Stimulated activated CD4-positive, alpha-beta T cell treated with anti-CD3 and anti-CD28 coated beads, TNF-alpha, amount 100 ng/mL, for 4 hours (primary cell): Measurements from ENCODE around the gene SEC31A.

Experiments used
- DNase-seq, 3 experiments: peaks; one replicate each; pipeline ENCODE4 v3.0.0-alpha.2; 2020; ENCODE audit warnings: low read depth in 3 of 3

SEC31A gene

GRCh38 chr4:82790060-82790660 lies 100.8 kb downstream of the SEC31A start:
- DNase-seq, result no peak

GRCh38 chr4:82789025-82789776 lies 101.8 kb downstream of the SEC31A start:
- no peak for DNase-seq

DNA sequence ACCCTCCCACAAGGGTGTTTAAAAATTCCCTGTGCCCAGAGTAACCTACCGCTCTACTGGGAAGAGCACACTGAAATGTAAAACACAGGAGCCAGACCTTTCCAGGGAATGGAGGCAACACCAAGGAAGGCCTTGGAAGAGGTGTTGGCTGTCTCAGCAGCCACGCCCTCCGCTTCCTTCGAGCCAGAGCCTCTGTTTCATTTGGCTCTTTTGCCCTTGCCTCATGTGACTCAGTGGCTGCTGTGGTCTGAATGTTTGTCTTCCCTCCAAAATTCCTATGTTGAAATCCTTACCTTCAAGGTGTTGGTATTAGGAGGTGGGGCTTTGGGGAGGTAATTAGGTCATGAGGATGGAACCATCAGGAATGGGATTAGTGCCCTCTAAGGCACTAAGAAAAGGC lies 103.6 kb downstream of the SEC31A start:
- DNase-seq, result no peak

DNA sequence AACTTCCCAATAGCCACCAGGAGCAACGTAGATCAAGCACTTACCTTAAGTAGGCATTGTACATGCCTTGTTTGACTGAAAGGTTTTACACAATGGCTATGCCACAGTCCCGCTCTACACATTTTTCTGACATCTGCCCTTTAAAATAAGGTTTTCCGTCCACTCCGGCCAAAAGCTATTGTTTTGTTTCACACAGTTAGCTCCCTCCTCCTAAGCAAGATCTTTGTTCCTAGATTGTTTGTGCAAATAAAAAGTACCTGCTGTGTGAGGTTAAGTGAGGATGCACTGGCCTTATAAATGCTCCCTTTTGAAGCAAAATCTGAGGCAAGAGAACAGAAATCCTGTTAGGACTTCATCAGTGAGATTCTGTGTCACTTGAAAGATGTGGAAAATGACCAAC lies 104.1 kb downstream of the SEC31A start:
- DNase-seq, result no peak

- no peak for DNase-seq
These were observed 105.1 kb downstream of the SEC31A start for GRCh38 chr4:82785611-82786400.

DNA sequence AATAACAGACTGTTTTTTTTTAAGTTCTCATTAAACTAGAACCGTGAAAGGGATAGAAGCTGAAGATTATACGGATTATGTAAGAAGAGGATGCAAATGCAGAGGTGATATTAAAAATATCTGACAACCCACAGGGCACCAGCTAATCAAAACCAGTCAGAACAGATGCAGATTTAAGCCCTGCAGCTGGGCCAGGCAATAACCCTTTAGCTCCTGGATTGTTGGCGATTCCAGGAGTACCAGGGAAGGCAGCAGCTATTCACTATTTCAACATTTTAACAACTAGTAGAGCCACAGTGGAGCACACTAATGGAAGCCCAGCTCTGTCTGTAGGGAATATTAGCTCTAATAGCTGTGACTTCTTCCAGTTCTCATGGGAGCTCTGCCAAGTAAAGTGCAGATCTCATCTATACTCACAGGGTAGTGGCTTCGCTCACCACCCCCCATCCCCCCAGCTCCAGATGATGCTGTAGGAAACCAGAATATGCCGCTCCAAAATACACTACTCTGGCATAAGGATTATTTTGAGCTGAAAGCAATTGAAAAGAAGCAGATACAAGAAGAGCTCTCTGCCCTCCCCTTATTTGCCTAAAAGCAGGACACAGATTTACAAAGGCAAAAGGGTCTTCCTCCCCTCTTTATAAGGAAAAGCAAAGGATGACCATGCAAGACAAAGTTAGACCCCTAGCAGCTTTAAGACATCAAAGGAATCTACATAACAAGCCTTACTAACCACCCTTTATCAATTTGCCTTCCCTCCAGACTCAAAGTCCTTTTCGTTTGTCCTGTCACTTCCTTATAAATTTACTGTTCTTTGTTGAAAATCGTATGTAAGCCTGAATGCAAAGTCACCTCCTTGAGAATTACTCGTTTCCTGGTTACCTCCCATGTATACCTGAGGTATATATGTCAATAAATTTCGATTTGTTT lies 106.0 kb downstream of the SEC31A start:
- DNase-seq, result no peak

DNA sequence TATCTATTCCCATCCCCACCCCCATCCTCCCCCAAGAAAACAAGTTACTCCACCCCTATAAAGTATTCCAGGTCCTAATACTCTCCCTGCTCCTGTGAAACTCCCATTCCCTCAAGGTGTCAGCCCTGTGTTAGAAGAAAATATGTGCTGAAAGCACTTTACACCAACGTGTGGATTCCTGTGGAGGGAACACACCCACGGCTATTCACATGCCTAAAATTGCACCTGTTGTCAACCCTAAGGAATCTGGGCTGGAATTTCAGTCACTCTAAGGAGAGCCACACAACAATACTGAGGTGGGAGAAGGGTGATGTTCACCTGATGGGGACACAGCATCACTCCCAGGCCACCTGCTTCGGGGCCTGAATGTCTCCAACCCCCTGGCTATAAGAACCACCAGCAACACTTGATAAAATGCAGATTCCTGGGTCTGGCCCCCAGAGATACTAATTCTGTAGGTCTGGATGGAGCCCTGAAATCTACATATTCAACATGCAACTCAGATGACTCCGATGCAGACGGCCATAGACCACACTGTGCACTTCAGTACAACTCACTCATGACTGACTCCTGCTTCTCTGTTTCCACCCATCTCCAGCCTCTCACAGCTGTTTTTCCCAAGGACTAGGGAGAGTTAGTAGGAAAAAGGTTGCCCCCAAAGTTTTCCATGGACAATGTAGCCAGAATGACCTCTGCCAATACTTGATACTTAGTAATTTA lies 108.2 kb downstream of the SEC31A start:
- DNase-seq, result no peak

GRCh38 chr4:82780752-82781231 lies 110.2 kb downstream of the SEC31A start:
- DNase-seq, result no peak

DNA sequence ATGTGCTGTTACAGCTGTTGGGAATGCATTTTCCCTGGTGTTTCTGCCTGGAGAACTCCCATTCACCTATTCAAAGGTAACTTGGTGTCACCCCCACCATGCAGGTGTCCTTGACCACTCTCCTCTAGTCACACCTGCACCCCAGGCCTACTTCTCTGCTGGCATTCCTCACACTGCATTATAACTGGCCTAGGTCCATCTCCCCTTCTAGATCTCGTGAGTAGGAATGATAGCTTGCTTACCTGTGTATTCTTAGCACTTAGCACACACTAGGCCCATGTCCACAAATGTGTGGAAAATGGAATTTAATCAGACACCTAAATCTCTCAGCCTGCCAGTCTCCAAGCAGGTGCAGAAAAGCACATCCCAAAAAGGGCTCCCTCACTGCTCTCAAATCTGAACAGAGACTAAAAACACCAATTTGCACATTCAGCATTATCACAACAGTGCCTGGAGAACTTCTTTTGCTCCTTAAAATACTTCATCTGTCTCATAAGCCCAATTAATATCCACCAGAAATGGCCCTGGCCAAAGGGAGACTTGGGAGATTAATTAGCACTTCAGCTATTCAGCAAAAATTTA lies 110.7 kb downstream of the SEC31A start:
- no peak for DNase-seq

- DNase-seq, result no peak
These were observed 111.9 kb downstream of the SEC31A start for GRCh38 chr4:82779032-82779431.

DNA sequence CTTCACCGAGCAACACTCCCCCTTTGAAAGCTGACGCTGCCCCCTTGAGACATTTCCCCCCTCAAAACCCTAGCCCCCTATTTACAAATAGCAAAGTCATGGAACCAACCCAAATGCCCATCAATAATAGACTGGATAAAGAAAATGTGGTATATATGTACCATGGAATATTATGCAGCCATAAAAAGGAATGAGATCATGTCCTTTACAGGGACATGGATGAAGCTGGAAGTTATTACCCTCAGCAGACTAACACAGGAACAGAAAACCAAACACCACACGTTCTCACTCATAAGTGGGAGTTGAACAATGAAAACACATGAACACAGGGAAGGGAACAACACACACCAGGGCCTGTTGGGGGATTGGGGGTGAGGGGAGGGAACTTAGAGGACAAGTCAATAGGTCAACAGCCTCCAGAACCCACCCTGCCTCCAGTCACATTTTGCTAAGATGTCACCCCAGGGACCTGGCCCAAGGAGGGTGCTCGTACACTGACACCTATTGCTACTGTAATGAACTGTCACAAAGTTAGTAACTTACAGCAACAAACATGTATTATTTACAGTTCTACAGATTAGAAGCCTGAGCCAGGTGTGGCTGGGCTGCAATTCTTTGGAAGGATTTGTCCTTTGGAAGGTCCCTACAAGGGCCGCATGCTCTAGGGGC lies 113.0 kb downstream of the SEC31A start:
- DNase-seq, result no peak

DNA sequence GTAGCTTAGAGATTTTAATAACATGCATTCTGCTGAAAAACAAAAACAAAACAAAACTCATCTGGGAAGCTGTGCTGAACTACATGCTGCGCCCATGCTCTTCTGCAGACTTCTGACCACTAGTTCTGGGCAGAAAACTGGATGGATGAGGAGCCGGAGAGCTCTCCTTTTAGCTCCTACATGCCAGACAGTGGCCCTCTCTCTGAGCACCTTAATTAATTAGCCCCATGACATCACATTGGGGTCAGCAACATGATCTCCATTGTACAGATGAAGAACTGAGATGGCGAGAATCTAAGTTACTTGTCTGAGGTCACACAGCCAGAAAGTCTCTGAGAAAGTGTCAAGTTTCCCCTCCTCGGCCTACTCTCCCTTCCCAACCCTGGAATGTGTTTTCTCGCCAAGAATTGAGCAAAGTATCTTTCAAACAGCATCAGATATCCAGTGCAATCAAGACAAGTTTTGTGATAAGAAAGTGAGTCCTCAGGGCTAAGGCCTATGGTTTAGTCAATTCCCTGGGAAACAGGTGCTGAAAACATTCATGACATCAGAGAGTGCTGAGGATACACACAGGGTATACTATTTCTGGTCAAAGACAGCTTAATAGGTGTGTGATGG lies 113.9 kb downstream of the SEC31A start:
- no peak for DNase-seq

- DNase-seq, result no peak
These were observed 115.7 kb downstream of the SEC31A start for GRCh38 chr4:82775243-82775642.

- no peak for DNase-seq
These were observed 116.2 kb downstream of the SEC31A start for GRCh38 chr4:82774711-82775171.

- DNase-seq, result no peak
These were observed 117.9 kb downstream of the SEC31A start for GRCh38 chr4:82773057-82773456.

- no peak for DNase-seq
These were observed 120.3 kb downstream of the SEC31A start for GRCh38 chr4:82770607-82771006.
